Activated CD8-positive, alpha-beta T cell treated with anti-CD3 and anti-CD28 coated beads for 36 hours (primary cell): ENCODE data around the gene KLHL4. TPM values are rescaled to one million over a fixed set of nuclear protein-coding genes. Genes with fewer than 3 reads are reported as not detected.
"Not testable (repeated sequence)": the region's sequence is repeated elsewhere in the genome, so short reads cannot be mapped to it uniquely, and the experiment has no call there.

Experiments used
- ATAC-seq: fragments of 200-7000 bp; cut with Tn5 transposase; one replicate; pipeline ENCODE4 v1.10.0; 2021; ENCODE audit warnings: mild to moderate bottlenecking, moderate library complexity
- CTCF ChIA-PET: fragments of 350-600 bp; sonication (Branson Sonifier 250); formaldehyde crosslinking; loops from one replicate; lab custom pipeline; 2021; ENCODE audit warnings: antibody characterized with exemption; lab: Charles Lee
- POLR2A ChIA-PET: fragments of 350-600 bp; sonication (Branson Sonifier 250); formaldehyde crosslinking; loops from one replicate; lab custom pipeline; 2021; ENCODE audit warnings: antibody characterized with exemption; lab: Charles Lee
- DNase-seq: peaks from one replicate; pipeline ENCODE4 v3.0.0-alpha.2; 2020
- H3K27ac Mint-ChIP-seq: one replicate; pipeline ENCODE4 v1.8.0; 2021; ENCODE audit warnings: mild to moderate bottlenecking, mixed read lengths
- H3K27me3 Mint-ChIP-seq: one replicate; pipeline ENCODE4 v1.8.0; 2021; ENCODE audit warnings: mixed read lengths
- H3K36me3 Mint-ChIP-seq: one replicate; pipeline ENCODE4 v1.8.0; 2021; ENCODE audit warnings: low read depth, mixed read lengths
- H3K4me1 Mint-ChIP-seq: one replicate; pipeline ENCODE4 v1.8.0; 2021; ENCODE audit warnings: low read depth, mixed read lengths
- H3K4me3 Mint-ChIP-seq: one replicate; pipeline ENCODE4 v1.8.0; 2021; ENCODE audit warnings: mild to moderate bottlenecking, moderate library complexity, mixed read lengths
- H3K9me3 Mint-ChIP-seq: one replicate; pipeline ENCODE4 v1.8.0; 2021; ENCODE audit warnings: mixed read lengths
- intact Hi-C: fragments of 100-400 bp; cut with micrococcal nuclease; formaldehyde crosslinking; loops from one replicate; pipeline ENCODE4 v1.10.0; 2022
- total RNA-seq, 2 experiments: library from RNA; stranded (reverse); gene quantifications; one replicate each; pipeline ENCODE4 v1.2.3, GENCODE V29; 2021
- TF ChIP-seq, protein P1 (sequence below): fragments of 200-600 bp; IDR thresholded peaks from one replicate; pipeline ENCODE4 v1.8.0; 2022; ENCODE audit warnings: antibody characterized with exemption, mild to moderate bottlenecking

KLHL4 gene
- total RNA-seq, 2 experiments from 2014 or later: not detected

GRCh38 chrX:87702795-87703194 lies 185.2 kb downstream of the KLHL4 start:
- DNase-seq (no peak), ATAC-seq (no peak)
- H3K36me3 Mint-ChIP-seq: no peaks in the 10 kb centered on the region
- H3K27me3 Mint-ChIP-seq: no peaks in the 10 kb centered on the region
- H3K27ac Mint-ChIP-seq: no peak overlapping the region
- TF ChIP-seq, protein P1, sequence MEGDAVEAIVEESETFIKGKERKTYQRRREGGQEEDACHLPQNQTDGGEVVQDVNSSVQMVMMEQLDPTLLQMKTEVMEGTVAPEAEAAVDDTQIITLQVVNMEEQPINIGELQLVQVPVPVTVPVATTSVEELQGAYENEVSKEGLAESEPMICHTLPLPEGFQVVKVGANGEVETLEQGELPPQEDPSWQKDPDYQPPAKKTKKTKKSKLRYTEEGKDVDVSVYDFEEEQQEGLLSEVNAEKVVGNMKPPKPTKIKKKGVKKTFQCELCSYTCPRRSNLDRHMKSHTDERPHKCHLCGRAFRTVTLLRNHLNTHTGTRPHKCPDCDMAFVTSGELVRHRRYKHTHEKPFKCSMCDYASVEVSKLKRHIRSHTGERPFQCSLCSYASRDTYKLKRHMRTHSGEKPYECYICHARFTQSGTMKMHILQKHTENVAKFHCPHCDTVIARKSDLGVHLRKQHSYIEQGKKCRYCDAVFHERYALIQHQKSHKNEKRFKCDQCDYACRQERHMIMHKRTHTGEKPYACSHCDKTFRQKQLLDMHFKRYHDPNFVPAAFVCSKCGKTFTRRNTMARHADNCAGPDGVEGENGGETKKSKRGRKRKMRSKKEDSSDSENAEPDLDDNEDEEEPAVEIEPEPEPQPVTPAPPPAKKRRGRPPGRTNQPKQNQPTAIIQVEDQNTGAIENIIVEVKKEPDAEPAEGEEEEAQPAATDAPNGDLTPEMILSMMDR: no peak
- intact Hi-C loops: no loop called here
- CTCF ChIA-PET: no interaction called here
- peaks cover 3% of the 10 kb centered on the region for H3K9me3 Mint-ChIP-seq
- no peak overlapping the region for H3K4me3 Mint-ChIP-seq
- POLR2A ChIA-PET: no interaction called here
- no peaks in the 10 kb centered on the region for H3K4me1 Mint-ChIP-seq

GRCh38 chrX:87703469-87703868 lies 185.9 kb downstream of the KLHL4 start:
- H3K9me3 Mint-ChIP-seq, ATAC-seq, H3K27ac Mint-ChIP-seq, DNase-seq, H3K27me3 Mint-ChIP-seq, H3K36me3 Mint-ChIP-seq, CTCF ChIA-PET, intact Hi-C loops, H3K4me1 Mint-ChIP-seq, H3K4me3 Mint-ChIP-seq, POLR2A ChIA-PET: not testable (repeated sequence)

DNA sequence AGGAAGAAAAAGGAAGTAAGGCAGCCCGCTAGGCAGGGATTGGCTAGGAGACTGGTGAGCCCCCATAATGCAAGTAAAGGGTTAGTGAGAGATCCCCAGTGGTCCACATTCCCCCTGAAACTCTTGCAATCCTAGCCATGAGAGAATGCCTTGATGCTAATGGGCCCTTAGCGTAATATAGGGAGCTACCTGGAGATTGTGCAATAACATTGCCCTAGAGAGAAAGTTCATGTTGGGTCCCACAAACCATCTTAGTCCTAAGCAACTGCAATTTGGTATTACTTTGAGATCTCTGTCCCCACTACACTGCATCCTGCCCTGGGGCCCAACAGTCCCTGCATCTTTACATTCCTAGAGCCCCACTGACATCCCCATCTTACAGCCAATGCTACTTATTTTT lies 188.5 kb downstream of the KLHL4 start:
- Mint-ChIP-seq H3K27me3 (no peaks in the 10 kb centered on the region), H3K9me3 (peaks cover 9% of the 10 kb centered on the region), H3K36me3 (no peaks in the 10 kb centered on the region), H3K4me1 (no peaks in the 10 kb centered on the region), H3K27ac (no peak overlapping the region), H3K4me3 (no peak overlapping the region)
- ChIA-PET CTCF (no interaction called here), POLR2A (no interaction called here)
- ATAC-seq (no peak), DNase-seq (no peak)
- intact Hi-C loops: no loop called here
- TF ChIP-seq, protein P1: no peak

DNA sequence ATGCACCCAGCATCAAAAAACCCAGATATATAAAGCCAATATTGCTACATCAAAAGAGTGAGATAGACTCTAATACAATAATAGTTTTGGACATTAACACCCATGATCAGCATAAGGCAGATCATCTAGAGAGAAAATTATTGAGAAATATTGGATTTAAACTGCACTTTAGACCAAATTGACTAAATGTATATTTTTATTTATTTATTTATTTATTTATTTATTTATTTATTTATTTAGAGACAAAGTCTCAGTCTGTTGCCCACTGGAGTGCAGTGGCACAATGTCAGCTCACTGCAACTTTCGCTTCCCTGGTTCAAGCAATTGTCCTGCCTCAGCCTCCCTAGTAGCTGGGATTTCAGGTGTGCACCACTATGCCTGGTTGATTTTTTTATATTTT lies 193.0 kb downstream of the KLHL4 start:
- Mint-ChIP-seq H3K36me3 (no peaks in the 10 kb centered on the region), H3K9me3 (peaks cover 11% of the 10 kb centered on the region), H3K27me3 (no peaks in the 10 kb centered on the region), H3K4me1 (no peaks in the 10 kb centered on the region), H3K27ac (no peak overlapping the region), H3K4me3 (no peak overlapping the region)
- DNase-seq (no peak), ATAC-seq (no peak)
- TF ChIP-seq, protein P1: no peak
- ChIA-PET POLR2A (no interaction called here), CTCF (no interaction called here)
- intact Hi-C loops: no loop called here
